Neural cell (in vitro differentiated cells): ENCODE data around the gene RIC1. TPM values are rescaled to one million over a fixed set of nuclear protein-coding genes. Genes with fewer than 3 reads are reported as not detected.

Source experiments
- H2AFZ ChIP-seq: fragments of 200-600, 300-800 bp; sonication (generic), shearing (Covaris generic); 2 replicates; pipeline ENCODE4 v1.6.0; 2014; ENCODE audit warnings: low read depth, mild to moderate bottlenecking, antibody characterized with exemption, low read length, moderate library complexity
- H3F3A ChIP-seq: fragments of 200-600 bp; shearing (Covaris generic); 2 replicates; pipeline ENCODE4 v1.6.1; 2016; ENCODE audit warnings: mild to moderate bottlenecking, moderate library complexity, mixed read lengths, antibody characterized with exemption, low read length; ENCODE audit not compliant: insufficient read depth, poor library complexity, severe bottlenecking
- H3K27ac ChIP-seq: fragments of 200-600, 300-800 bp; sonication (generic), shearing (Covaris generic); 2 replicates; pipeline ENCODE4 v1.5.1; 2014; ENCODE audit warnings: mild to moderate bottlenecking, low read length, moderate library complexity
- H3K27me3 ChIP-seq: fragments of 300-800, 200-600 bp; sonication (generic), shearing (Covaris generic); 2 replicates; pipeline ENCODE4 v1.6.0; 2014; ENCODE audit warnings: mild to moderate bottlenecking, low read depth, low read length, moderate library complexity; ENCODE audit not compliant: insufficient read depth
- H3K36me3 ChIP-seq: fragments of 300-800, 200-600 bp; sonication (generic), shearing (Covaris generic); 2 replicates; pipeline ENCODE4 v1.5.1; 2014; ENCODE audit warnings: mild to moderate bottlenecking, antibody characterized with exemption, low read length, moderate library complexity; ENCODE audit not compliant: insufficient read depth
- H3K4me2 ChIP-seq: fragments of 300-800, 200-600 bp; sonication (generic), shearing (Covaris generic); 2 replicates; pipeline ENCODE4 v1.6.0; 2014; ENCODE audit warnings: mild to moderate bottlenecking, low read length
- H3K4me3 ChIP-seq: fragments of 300-800, 200-600 bp; sonication (generic), shearing (Covaris generic); 2 replicates; pipeline ENCODE4 v1.5.1; 2014; ENCODE audit warnings: mild to moderate bottlenecking, low read length, moderate library complexity
- H3K79me2 ChIP-seq: fragments of 200-600 bp; shearing (Covaris generic); replicated peaks from 2 replicates; pipeline ENCODE4 v1.6.0; 2014; ENCODE audit warnings: mild to moderate bottlenecking, low read length, moderate library complexity; ENCODE audit not compliant: insufficient read depth
- H3K9ac ChIP-seq: fragments of 300-800, 200-600 bp; sonication (generic), shearing (Covaris generic); 2 replicates; pipeline ENCODE4 v1.6.1; 2016; ENCODE audit warnings: mild to moderate bottlenecking, low read length, mixed read lengths
- H3K9me2 ChIP-seq: fragments of 200-600 bp; shearing (Covaris generic); 2 replicates; pipeline ENCODE4 v1.6.1; 2016; ENCODE audit warnings: mild to moderate bottlenecking, low read length, mixed read lengths; ENCODE audit not compliant: insufficient read depth
- H3K9me3 ChIP-seq: fragments of 200-600, 300-800 bp; sonication (generic), shearing (Covaris generic); 2 replicates; pipeline ENCODE4 v1.6.1; 2016; ENCODE audit warnings: mild to moderate bottlenecking, mixed run types, low read length, moderate library complexity, mixed read lengths
- H4K20me1 ChIP-seq: fragments of 200-600 bp; shearing (Covaris generic); 2 replicates; pipeline ENCODE4 v1.6.1; 2016; ENCODE audit warnings: mild to moderate bottlenecking, mixed run types; ENCODE audit not compliant: insufficient read depth
- EP300 ChIP-seq: fragments of 450-650 bp; conservative IDR thresholded peaks from 2 replicates; pipeline ENCODE4 v1.6.1; 2014; ENCODE audit warnings: antibody characterized with exemption, mild to moderate bottlenecking, moderate library complexity; ENCODE audit not compliant: poor library complexity, severe bottlenecking
- EZH2 ChIP-seq: fragments of 200-600, 300-800 bp; shearing (Covaris generic), sonication (generic); IDR thresholded peaks from 2 replicates; pipeline ENCODE4 v1.6.1; 2014; ENCODE audit warnings: antibody characterized with exemption, low read length, borderline replicate concordance, mild to moderate bottlenecking; ENCODE audit not compliant: insufficient read depth, poor library complexity, severe bottlenecking
- MXI1 ChIP-seq: fragments of 450-650 bp; conservative IDR thresholded peaks from 2 replicates; pipeline ENCODE4 v1.6.1; 2014; ENCODE audit warnings: antibody characterized with exemption, mild to moderate bottlenecking; ENCODE audit not compliant: poor library complexity, severe bottlenecking
- POLR2AphosphoS5 ChIP-seq: IDR thresholded peaks from 2 replicates; pipeline ENCODE4 v1.6.1; 2012
- RAD21 ChIP-seq: fragments of 450-650 bp; conservative IDR thresholded peaks from 2 replicates; pipeline ENCODE4 v1.6.1; 2014; ENCODE audit warnings: antibody characterized with exemption, mild to moderate bottlenecking, moderate library complexity
- SMC3 ChIP-seq: fragments of 450-650 bp; conservative IDR thresholded peaks from 2 replicates; pipeline ENCODE4 v1.6.1; 2014; ENCODE audit warnings: antibody characterized with exemption, mild to moderate bottlenecking, moderate library complexity; ENCODE audit not compliant: poor library complexity
- TAF1 ChIP-seq: IDR thresholded peaks from 2 replicates; pipeline ENCODE4 v1.6.1; 2012; ENCODE audit warnings: low read depth
- polyA plus RNA-seq: library from polyadenylated mRNA; depleted of rRNA; stranded (reverse); fragments of >200 nt; gene quantifications from 2 replicates; pipeline ENCODE4 v1.2.3, GENCODE V29; 2014
- TF ChIP-seq, protein P1 (sequence below): IDR thresholded peaks from 2 replicates; pipeline ENCODE4 v1.6.1; 2012; ENCODE audit warnings: borderline replicate concordance
- TF ChIP-seq, protein P2 (sequence below): fragments of 450-650 bp; IDR thresholded peaks from 2 replicates; pipeline ENCODE4 v1.5.1; 2014; ENCODE audit warnings: antibody characterized with exemption, mild to moderate bottlenecking, moderate library complexity; ENCODE audit not compliant: poor library complexity, severe bottlenecking

Gene RIC1
- polyA plus RNA-seq, 1 donor from 2014 or later = 9.9 TPM

DNA sequence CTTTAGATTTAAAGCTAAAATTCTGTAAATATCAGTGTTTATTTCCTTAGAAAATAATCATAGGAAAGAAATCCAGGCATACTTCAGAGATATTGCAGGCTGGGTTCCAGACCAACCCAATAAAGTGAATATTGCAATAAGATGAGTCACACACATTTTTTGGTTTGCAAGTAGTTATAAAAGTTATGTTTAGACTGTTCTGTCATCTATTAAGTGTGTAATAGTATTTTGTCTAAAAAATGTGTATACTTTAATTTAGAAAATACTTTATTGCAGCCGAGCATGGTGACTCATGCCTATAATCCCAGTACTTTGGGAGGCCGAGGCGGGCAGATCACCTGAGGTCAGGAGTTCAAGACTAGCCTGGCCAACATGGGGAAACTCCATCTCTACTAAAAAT is 6.9 kb upstream of the RIC1 start:
- H3K4me3 ChIP-seq = no peak overlapping the region
- H3K9ac ChIP-seq = no peak overlapping the region
- H4K20me1 ChIP-seq = no peaks in the 10 kb centered on the region
- TF ChIP-seq, protein P1, sequence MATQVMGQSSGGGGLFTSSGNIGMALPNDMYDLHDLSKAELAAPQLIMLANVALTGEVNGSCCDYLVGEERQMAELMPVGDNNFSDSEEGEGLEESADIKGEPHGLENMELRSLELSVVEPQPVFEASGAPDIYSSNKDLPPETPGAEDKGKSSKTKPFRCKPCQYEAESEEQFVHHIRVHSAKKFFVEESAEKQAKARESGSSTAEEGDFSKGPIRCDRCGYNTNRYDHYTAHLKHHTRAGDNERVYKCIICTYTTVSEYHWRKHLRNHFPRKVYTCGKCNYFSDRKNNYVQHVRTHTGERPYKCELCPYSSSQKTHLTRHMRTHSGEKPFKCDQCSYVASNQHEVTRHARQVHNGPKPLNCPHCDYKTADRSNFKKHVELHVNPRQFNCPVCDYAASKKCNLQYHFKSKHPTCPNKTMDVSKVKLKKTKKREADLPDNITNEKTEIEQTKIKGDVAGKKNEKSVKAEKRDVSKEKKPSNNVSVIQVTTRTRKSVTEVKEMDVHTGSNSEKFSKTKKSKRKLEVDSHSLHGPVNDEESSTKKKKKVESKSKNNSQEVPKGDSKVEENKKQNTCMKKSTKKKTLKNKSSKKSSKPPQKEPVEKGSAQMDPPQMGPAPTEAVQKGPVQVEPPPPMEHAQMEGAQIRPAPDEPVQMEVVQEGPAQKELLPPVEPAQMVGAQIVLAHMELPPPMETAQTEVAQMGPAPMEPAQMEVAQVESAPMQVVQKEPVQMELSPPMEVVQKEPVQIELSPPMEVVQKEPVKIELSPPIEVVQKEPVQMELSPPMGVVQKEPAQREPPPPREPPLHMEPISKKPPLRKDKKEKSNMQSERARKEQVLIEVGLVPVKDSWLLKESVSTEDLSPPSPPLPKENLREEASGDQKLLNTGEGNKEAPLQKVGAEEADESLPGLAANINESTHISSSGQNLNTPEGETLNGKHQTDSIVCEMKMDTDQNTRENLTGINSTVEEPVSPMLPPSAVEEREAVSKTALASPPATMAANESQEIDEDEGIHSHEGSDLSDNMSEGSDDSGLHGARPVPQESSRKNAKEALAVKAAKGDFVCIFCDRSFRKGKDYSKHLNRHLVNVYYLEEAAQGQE = no peak
- TF ChIP-seq TAF1 (no peak), POLR2AphosphoS5 (no peak), RAD21 (no peak), EP300 (no peak), SMC3 (no peak), MXI1 (no peak), EZH2 (no peak)
- TF ChIP-seq, protein P2, sequence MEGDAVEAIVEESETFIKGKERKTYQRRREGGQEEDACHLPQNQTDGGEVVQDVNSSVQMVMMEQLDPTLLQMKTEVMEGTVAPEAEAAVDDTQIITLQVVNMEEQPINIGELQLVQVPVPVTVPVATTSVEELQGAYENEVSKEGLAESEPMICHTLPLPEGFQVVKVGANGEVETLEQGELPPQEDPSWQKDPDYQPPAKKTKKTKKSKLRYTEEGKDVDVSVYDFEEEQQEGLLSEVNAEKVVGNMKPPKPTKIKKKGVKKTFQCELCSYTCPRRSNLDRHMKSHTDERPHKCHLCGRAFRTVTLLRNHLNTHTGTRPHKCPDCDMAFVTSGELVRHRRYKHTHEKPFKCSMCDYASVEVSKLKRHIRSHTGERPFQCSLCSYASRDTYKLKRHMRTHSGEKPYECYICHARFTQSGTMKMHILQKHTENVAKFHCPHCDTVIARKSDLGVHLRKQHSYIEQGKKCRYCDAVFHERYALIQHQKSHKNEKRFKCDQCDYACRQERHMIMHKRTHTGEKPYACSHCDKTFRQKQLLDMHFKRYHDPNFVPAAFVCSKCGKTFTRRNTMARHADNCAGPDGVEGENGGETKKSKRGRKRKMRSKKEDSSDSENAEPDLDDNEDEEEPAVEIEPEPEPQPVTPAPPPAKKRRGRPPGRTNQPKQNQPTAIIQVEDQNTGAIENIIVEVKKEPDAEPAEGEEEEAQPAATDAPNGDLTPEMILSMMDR = no peak
- H3K9me2 ChIP-seq = no peaks in the 10 kb centered on the region
- H3K79me2 ChIP-seq = no peaks in the 10 kb centered on the region
- no peaks in the 10 kb centered on the region for H3K36me3 ChIP-seq
- no peaks in the 10 kb centered on the region for H3K9me3 ChIP-seq
- H2AFZ ChIP-seq = no peak overlapping the region
- no peaks in the 10 kb centered on the region for H3F3A ChIP-seq
- no peak overlapping the region for H3K4me2 ChIP-seq
- H3K27me3 ChIP-seq = no peaks in the 10 kb centered on the region
- no peak overlapping the region for H3K27ac ChIP-seq

DNA sequence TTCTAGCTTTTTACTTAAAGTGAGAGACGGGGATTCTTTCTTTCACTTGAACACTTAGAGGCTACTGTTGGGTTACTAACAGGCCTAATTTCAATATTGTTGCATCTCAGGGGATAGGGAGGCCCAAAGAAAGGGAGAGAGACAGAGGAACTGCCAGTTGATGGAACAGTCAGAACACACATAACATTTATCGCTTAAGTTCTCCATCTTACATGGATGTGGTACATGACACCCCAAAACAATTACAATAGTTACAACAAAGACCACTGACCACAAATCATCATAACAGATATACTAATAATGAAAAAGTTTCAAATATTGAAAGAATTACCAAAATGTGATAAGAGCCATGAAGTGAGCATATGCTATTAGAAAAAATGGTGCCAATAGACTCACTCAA is 4.3 kb upstream of the RIC1 start:
- no peak overlapping the region for H3K4me2 ChIP-seq
- H3K9ac ChIP-seq = no peak overlapping the region
- no peak overlapping the region for H3K4me3 ChIP-seq
- H3K27ac ChIP-seq = no peak overlapping the region
- H4K20me1 ChIP-seq = no peaks in the 10 kb centered on the region
- no peaks in the 10 kb centered on the region for H3K9me2 ChIP-seq
- no peaks in the 10 kb centered on the region for H3K36me3 ChIP-seq
- no peaks in the 10 kb centered on the region for H3K27me3 ChIP-seq
- H2AFZ ChIP-seq = no peak overlapping the region
- TF ChIP-seq RAD21 (no peak), SMC3 (no peak)
- H3K9me3 ChIP-seq = no peaks in the 10 kb centered on the region
- no peaks in the 10 kb centered on the region for H3F3A ChIP-seq
- no peaks in the 10 kb centered on the region for H3K79me2 ChIP-seq
